ENCODE data around the gene CLHC1. TPM values are rescaled to one million over a fixed set of nuclear protein-coding genes. Genes with fewer than 3 reads are reported as not detected.

CLHC1 gene
- total RNA-seq, 2 experiments from 2014 or later = 12.4 to 32.1 TPM

DNA sequence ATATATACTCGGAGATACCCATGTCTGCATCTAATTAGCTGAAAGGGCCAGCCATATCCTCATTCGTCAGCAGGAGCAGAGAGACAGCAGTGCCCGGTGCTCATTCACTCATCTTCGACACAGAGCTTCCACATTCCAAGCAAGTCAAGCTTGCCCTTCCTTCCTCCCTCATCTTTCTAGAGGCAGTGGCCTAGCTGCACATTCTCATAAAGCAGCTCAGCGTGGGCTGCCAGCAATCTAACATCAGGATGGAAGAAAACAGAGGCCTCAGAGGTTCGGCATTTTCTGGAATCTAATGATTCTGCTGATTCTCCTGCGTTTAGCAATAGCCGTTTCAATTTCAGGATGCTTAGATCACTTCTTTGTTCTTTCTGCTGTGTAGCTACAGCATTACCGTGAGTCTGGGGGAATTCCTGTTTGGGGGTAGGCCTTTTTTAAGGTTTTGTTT is 68.8 kb downstream of the CLHC1 start:
- no peak for DNase-seq (ENCODE audit: low spot score)
- Histone ChIP-seq H3K36me3 (ENCODE audit: insufficient read depth, low read length) (no peaks in the 10 kb centered on the region), H3K4me3 (ENCODE audit: low read depth, low read length, poor library complexity, severe bottlenecking) (no peak overlapping the region), H2AFZ (ENCODE audit: low read length) (no peak overlapping the region), H3K79me2 (ENCODE audit: insufficient read depth, low read depth, low read length) (no peaks in the 10 kb centered on the region), H4K20me1 (ENCODE audit: insufficient read depth, low read length) (no peaks in the 10 kb centered on the region), H3K4me1 (ENCODE audit: insufficient read depth, low read length, poor library complexity, severe bottlenecking) (peaks cover 20% of the 10 kb centered on the region), H3K4me2 (ENCODE audit: low read length) (no peak overlapping the region), H3K27ac (ENCODE audit: low read depth, low read length, poor library complexity, severe bottlenecking) (no peak overlapping the region), H3K9me2 (ENCODE audit: insufficient read depth, low read length) (no peaks in the 10 kb centered on the region), H3K9me3 (ENCODE audit: low read length) (no peaks in the 10 kb centered on the region)
- TF ChIP-seq, protein P1, sequence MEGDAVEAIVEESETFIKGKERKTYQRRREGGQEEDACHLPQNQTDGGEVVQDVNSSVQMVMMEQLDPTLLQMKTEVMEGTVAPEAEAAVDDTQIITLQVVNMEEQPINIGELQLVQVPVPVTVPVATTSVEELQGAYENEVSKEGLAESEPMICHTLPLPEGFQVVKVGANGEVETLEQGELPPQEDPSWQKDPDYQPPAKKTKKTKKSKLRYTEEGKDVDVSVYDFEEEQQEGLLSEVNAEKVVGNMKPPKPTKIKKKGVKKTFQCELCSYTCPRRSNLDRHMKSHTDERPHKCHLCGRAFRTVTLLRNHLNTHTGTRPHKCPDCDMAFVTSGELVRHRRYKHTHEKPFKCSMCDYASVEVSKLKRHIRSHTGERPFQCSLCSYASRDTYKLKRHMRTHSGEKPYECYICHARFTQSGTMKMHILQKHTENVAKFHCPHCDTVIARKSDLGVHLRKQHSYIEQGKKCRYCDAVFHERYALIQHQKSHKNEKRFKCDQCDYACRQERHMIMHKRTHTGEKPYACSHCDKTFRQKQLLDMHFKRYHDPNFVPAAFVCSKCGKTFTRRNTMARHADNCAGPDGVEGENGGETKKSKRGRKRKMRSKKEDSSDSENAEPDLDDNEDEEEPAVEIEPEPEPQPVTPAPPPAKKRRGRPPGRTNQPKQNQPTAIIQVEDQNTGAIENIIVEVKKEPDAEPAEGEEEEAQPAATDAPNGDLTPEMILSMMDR (conservative IDR thresholded peaks at IDR 0.05; ENCODE audit: low read length) = no peak
- TF ChIP-seq EZH2phosphoT487 (IDR thresholded peaks at IDR 0.05; ENCODE audit: borderline replicate concordance, low read depth, low read length) = no peak
- ChIA-PET POLR2A (interaction anchor here (0.7 to 1.3 kb wide), 2 partner anchors 22 to 27 kb away, joined by 3 read pairs; no protein-coding TSS in a partner anchor), CTCF (ENCODE audit: unreplicated experiment) (no interaction called here)
- no TSS peak for BruUV-seq (replicated peaks)
- intact Hi-C loops (cut with micrococcal nuclease; ENCODE audit: unreplicated experiment) = no loop called here

DNA sequence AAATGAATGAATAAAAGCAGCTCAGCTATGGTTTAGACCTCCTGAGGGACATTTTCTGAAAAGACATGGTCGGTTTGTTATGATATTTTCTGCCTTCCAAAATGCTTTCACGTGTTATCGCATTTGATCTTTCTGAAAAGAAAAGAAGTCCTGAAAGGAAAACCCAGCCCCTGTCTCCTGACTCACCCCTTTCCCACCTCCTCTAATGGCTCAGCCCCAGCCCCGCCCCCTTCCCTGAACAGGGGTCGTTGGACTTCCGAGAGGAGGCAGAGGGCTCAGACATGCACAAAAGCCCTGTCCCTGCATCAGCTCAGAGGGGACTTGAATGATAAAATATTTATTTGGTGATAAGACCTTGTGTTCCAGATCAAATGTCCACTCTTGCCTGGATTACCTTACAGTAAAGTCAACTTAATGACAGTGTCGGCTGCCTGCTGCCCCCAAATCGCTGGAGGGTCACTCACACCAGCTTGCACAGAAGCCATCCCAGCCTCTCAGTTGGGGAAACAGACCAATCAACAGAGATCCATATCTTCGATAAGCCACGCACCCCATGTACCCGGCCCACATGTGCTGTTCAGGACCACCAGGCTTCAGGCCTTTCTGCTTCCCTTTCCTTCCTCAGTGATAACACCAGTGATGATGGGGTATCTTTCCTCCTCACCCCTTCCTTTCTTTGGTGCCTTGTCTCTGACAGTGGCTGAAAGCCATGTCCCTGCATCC is 69.6 kb downstream of the CLHC1 start:
- H3K4me2 ChIP-seq (ENCODE audit: low read length) = no peak overlapping the region
- no peaks in the 10 kb centered on the region for H3K79me2 ChIP-seq (ENCODE audit: insufficient read depth, low read depth, low read length)
- no peak overlapping the region for H3K4me3 ChIP-seq (ENCODE audit: low read depth, low read length, poor library complexity, severe bottlenecking)
- TF ChIP-seq EZH2phosphoT487 (IDR thresholded peaks at IDR 0.05; ENCODE audit: borderline replicate concordance, low read depth, low read length) = no peak
- TF ChIP-seq, protein P1 (conservative IDR thresholded peaks at IDR 0.05; ENCODE audit: low read length) = no peak
- no peaks in the 10 kb centered on the region for H3K9me3 ChIP-seq (ENCODE audit: low read length)
- no TSS peak for BruUV-seq (replicated peaks)
- H4K20me1 ChIP-seq (ENCODE audit: insufficient read depth, low read length) = no peaks in the 10 kb centered on the region
- no peak for DNase-seq (ENCODE audit: low spot score)
- no peak overlapping the region for H2AFZ ChIP-seq (ENCODE audit: low read length)
- ChIA-PET CTCF (ENCODE audit: unreplicated experiment) (no interaction called here), POLR2A (interaction anchor here (1.3 kb wide), 1 partner anchor 26 kb away, joined by 3 read pairs; no protein-coding TSS in a partner anchor)
- no peak overlapping the region for H3K27ac ChIP-seq (ENCODE audit: low read depth, low read length, poor library complexity, severe bottlenecking)
- H3K36me3 ChIP-seq (ENCODE audit: insufficient read depth, low read length) = no peaks in the 10 kb centered on the region
- intact Hi-C loops (cut with micrococcal nuclease; ENCODE audit: unreplicated experiment) = no loop called here
- peaks cover 29% of the 10 kb centered on the region for H3K4me1 ChIP-seq (ENCODE audit: insufficient read depth, low read length, poor library complexity, severe bottlenecking)
- H3K9me2 ChIP-seq (ENCODE audit: insufficient read depth, low read length) = no peaks in the 10 kb centered on the region

All from OCI-LY7 (cell line).